ENCODE results near the gene CARD18.

Gene CARD18

GRCh38 chr11:105156720-105157119, 17.2 kb upstream of the CARD18 start:
- H3K9ac ChIP-seq, result no peak overlapping the region
- no peak overlapping the region for H2AFZ ChIP-seq (ENCODE audit: low read depth)
- H3K36me3 ChIP-seq (ENCODE audit: insufficient read depth), result no peaks in the 10 kb centered on the region
- no peaks in the 10 kb centered on the region for H3K79me2 ChIP-seq (ENCODE audit: insufficient read depth, low read depth)
- TF ChIP-seq CTCF (conservative IDR thresholded peaks at IDR 0.05; ENCODE audit: low read depth, low read length), result no peak
- no peaks in the 10 kb centered on the region for H3K27me3 ChIP-seq (ENCODE audit: insufficient read depth, low read depth)
- no peaks in the 10 kb centered on the region for H3K4me1 ChIP-seq (ENCODE audit: low read depth, poor library complexity, severe bottlenecking)
- no peak overlapping the region for H3K4me3 ChIP-seq (IDR thresholded peaks at IDR 0.05; ENCODE audit: insufficient read depth, low read depth, low read length)
- no peak overlapping the region for H3K27ac ChIP-seq
- H4K20me1 ChIP-seq (ENCODE audit: insufficient read depth), result no peaks in the 10 kb centered on the region
- H3K4me2 ChIP-seq, result no peak overlapping the region

GRCh38 chr11:105156231-105156630, 16.7 kb upstream of the CARD18 start:
- Histone ChIP-seq H3K4me1 (ENCODE audit: low read depth, poor library complexity, severe bottlenecking) (no peaks in the 10 kb centered on the region), H3K4me3 (IDR thresholded peaks at IDR 0.05; ENCODE audit: insufficient read depth, low read depth, low read length) (no peak overlapping the region), H3K27ac (no peak overlapping the region), H3K79me2 (ENCODE audit: insufficient read depth, low read depth) (no peaks in the 10 kb centered on the region), H3K27me3 (ENCODE audit: insufficient read depth, low read depth) (no peaks in the 10 kb centered on the region), H3K4me2 (no peak overlapping the region), H3K9ac (no peak overlapping the region), H4K20me1 (ENCODE audit: insufficient read depth) (no peaks in the 10 kb centered on the region), H2AFZ (ENCODE audit: low read depth) (no peak overlapping the region), H3K36me3 (ENCODE audit: insufficient read depth) (no peaks in the 10 kb centered on the region)
- no peak for TF ChIP-seq CTCF (conservative IDR thresholded peaks at IDR 0.05; ENCODE audit: low read depth, low read length)

GRCh38 chr11:105155679-105156078, 16.1 kb upstream of the CARD18 start:
- Histone ChIP-seq H3K9ac (no peak overlapping the region), H3K36me3 (ENCODE audit: insufficient read depth) (no peaks in the 10 kb centered on the region), H3K4me3 (IDR thresholded peaks at IDR 0.05; ENCODE audit: insufficient read depth, low read depth, low read length) (no peak overlapping the region), H3K27me3 (ENCODE audit: insufficient read depth, low read depth) (no peaks in the 10 kb centered on the region), H2AFZ (ENCODE audit: low read depth) (no peak overlapping the region), H4K20me1 (ENCODE audit: insufficient read depth) (no peaks in the 10 kb centered on the region), H3K79me2 (ENCODE audit: insufficient read depth, low read depth) (no peaks in the 10 kb centered on the region), H3K4me2 (no peak overlapping the region), H3K4me1 (ENCODE audit: low read depth, poor library complexity, severe bottlenecking) (no peaks in the 10 kb centered on the region), H3K27ac (no peak overlapping the region)
- no peak for TF ChIP-seq CTCF (conservative IDR thresholded peaks at IDR 0.05; ENCODE audit: low read depth, low read length)

- no peaks in the 10 kb centered on the region for H4K20me1 ChIP-seq (ENCODE audit: insufficient read depth)
- no peak for TF ChIP-seq CTCF (conservative IDR thresholded peaks at IDR 0.05; ENCODE audit: low read depth, low read length)
- H3K4me1 ChIP-seq (ENCODE audit: low read depth, poor library complexity, severe bottlenecking), result no peaks in the 10 kb centered on the region
- H3K4me3 ChIP-seq (IDR thresholded peaks at IDR 0.05; ENCODE audit: insufficient read depth, low read depth, low read length), result no peak overlapping the region
- no peak overlapping the region for H2AFZ ChIP-seq (ENCODE audit: low read depth)
- H3K27me3 ChIP-seq (ENCODE audit: insufficient read depth, low read depth), result no peaks in the 10 kb centered on the region
- H3K27ac ChIP-seq, result no peak overlapping the region
- no peaks in the 10 kb centered on the region for H3K79me2 ChIP-seq (ENCODE audit: insufficient read depth, low read depth)
- H3K9ac ChIP-seq, result no peak overlapping the region
- no peaks in the 10 kb centered on the region for H3K36me3 ChIP-seq (ENCODE audit: insufficient read depth)
- no peak overlapping the region for H3K4me2 ChIP-seq
These were observed 13.8 kb upstream of the CARD18 start for GRCh38 chr11:105153392-105153791.

- no peaks in the 10 kb centered on the region for H4K20me1 ChIP-seq (ENCODE audit: insufficient read depth)
- H3K4me2 ChIP-seq, result no peak overlapping the region
- no peak overlapping the region for H3K4me3 ChIP-seq (IDR thresholded peaks at IDR 0.05; ENCODE audit: insufficient read depth, low read depth, low read length)
- H3K27me3 ChIP-seq (ENCODE audit: insufficient read depth, low read depth), result no peaks in the 10 kb centered on the region
- no peaks in the 10 kb centered on the region for H3K36me3 ChIP-seq (ENCODE audit: insufficient read depth)
- no peaks in the 10 kb centered on the region for H3K79me2 ChIP-seq (ENCODE audit: insufficient read depth, low read depth)
- H3K9ac ChIP-seq, result no peak overlapping the region
- no peak overlapping the region for H3K27ac ChIP-seq
- TF ChIP-seq CTCF (conservative IDR thresholded peaks at IDR 0.05; ENCODE audit: low read depth, low read length), result no peak
- H2AFZ ChIP-seq (ENCODE audit: low read depth), result no peak overlapping the region
- H3K4me1 ChIP-seq (ENCODE audit: low read depth, poor library complexity, severe bottlenecking), result no peaks in the 10 kb centered on the region
These were observed 13.0 kb upstream of the CARD18 start for GRCh38 chr11:105152560-105152959.

Measured in KMS-11 (cell line).